CD4-positive, alpha-beta T cell (primary cell): ENCODE data around the gene KIAA1328. TPM values are rescaled to one million over a fixed set of nuclear protein-coding genes. Genes with fewer than 3 reads are reported as not detected.

Experiments used
- ATAC-seq: fragments of 200-7000 bp; cut with Tn5 transposase; one replicate; pipeline ENCODE4 v1.10.0; 2022; ENCODE audit warnings: mild to moderate bottlenecking; ENCODE audit not compliant: poor library complexity
- CTCF ChIA-PET: fragments of 350-600 bp; sonication (Branson Sonifier 250); formaldehyde crosslinking; loops from one replicate; lab custom pipeline; 2021; ENCODE audit warnings: antibody characterized with exemption, inconsistent platforms; lab: Charles Lee
- POLR2A ChIA-PET: fragments of 350-600 bp; sonication (Branson Sonifier 250); formaldehyde crosslinking; loops from one replicate; lab custom pipeline; 2021; ENCODE audit warnings: antibody characterized with exemption, inconsistent platforms; lab: Charles Lee
- DNase-seq, 14 experiments: peaks; one replicate each; pipeline ENCODE4 v3.0.0-alpha.2; 2013 to 2020; ENCODE audit warnings: mixed read lengths in 2 of 14
- H3K27ac ChIP-seq, 2 donors: one replicate each; pipeline versions ENCODE4 v1.5.1 to v1.7.0; 2013; ENCODE audit warnings: low read length in 2 of 2, low read depth in 1 of 2, mild to moderate bottlenecking in 1 of 2
- H3K27me3 ChIP-seq, 2 experiments: 1 replicate in 1 of 2; 2 replicates in 1 of 2; pipeline versions ENCODE4 v1.6.1 to v1.7.0; 2013; ENCODE audit warnings: low read length in 2 of 2, control low read depth in 1 of 2, mild to moderate bottlenecking in 1 of 2, moderate library complexity in 1 of 2; ENCODE audit not compliant: insufficient read depth in 2 of 2, control insufficient read depth in 1 of 2
- H3K36me3 ChIP-seq: one replicate; pipeline ENCODE4 v1.6.1; 2013; ENCODE audit warnings: low read length, control low read depth; ENCODE audit not compliant: insufficient read depth
- H3K4me1 ChIP-seq: one replicate; pipeline ENCODE4 v1.6.1; 2013; ENCODE audit warnings: low read length, control low read depth; ENCODE audit not compliant: insufficient read depth
- H3K4me3 ChIP-seq: one replicate; pipeline ENCODE4 v1.5.1; 2013; ENCODE audit warnings: mild to moderate bottlenecking, low read length, moderate library complexity
- H3K9me3 ChIP-seq, 2 experiments: 1 replicate in 1 of 2; 2 replicates in 1 of 2; pipeline versions ENCODE4 v1.6.1 to v1.7.0; 2013; ENCODE audit warnings: low read length in 2 of 2, mild to moderate bottlenecking in 2 of 2, control low read depth in 1 of 2, moderate library complexity in 1 of 2; ENCODE audit not compliant: control insufficient read depth in 1 of 2, insufficient read depth in 1 of 2
- H3K27ac Mint-ChIP-seq: one replicate; pipeline ENCODE4 v1.8.0; 2020; ENCODE audit warnings: mixed read lengths
- H3K27me3 Mint-ChIP-seq: one replicate; pipeline ENCODE4 v1.8.0; 2021; ENCODE audit warnings: mixed read lengths
- H3K36me3 Mint-ChIP-seq: one replicate; pipeline ENCODE4 v1.8.0; 2021; ENCODE audit warnings: low read depth, mixed read lengths
- H3K4me1 Mint-ChIP-seq: one replicate; pipeline ENCODE4 v1.8.0; 2021; ENCODE audit warnings: low read depth, mixed read lengths
- H3K4me3 Mint-ChIP-seq: one replicate; pipeline ENCODE4 v1.8.0; 2020; ENCODE audit warnings: mild to moderate bottlenecking, mixed read lengths
- H3K9me3 Mint-ChIP-seq: one replicate; pipeline ENCODE4 v1.8.0; 2020; ENCODE audit warnings: mixed read lengths
- intact Hi-C, 2 experiments: fragments of 100-400 bp; cut with DNase I in 1 of 2; cut with micrococcal nuclease in 1 of 2; formaldehyde crosslinking; loops; one replicate each; pipeline versions ENCODE4 v1.15.1 to v1.9.0; 2023 to 2025; cut with DNase I, micrococcal nuclease
- total RNA-seq, 174 experiments: library from RNA in 2 of 174; stranded (reverse) in 2 of 174; gene quantifications; one replicate each; pipeline ENCODE4 v1.2.3 and lab custom pipeline; 2021 to 2026
- TF ChIP-seq, protein P1 (sequence below): fragments of 200-600 bp; IDR thresholded peaks from one replicate; pipeline ENCODE4 v1.8.0; 2022; ENCODE audit warnings: antibody characterized with exemption, mild to moderate bottlenecking

The KIAA1328 gene
- total RNA-seq, 2 experiments from 2014 or later, result 8.7 to 9.4 TPM

DNA sequence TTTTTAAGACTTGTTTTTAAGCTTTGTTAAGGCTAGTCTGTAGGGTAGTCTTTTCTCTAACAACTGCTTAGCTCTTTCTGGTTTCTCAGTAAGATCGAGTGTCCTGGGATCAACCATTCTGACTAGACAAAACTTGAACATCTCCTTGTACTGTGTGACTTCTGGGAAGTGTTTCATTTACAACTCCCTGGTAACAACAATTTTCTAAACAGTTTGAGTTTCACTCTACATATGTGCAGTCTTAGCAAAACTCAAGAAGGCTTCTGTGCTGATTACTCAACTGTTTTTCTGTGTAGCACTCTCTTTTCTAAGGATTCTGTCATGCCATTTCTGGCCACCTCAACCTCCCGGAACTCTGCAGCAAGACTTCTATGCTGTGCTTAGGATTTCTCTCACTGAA, 204.5 kb downstream of the KIAA1328 start:
- no peak for DNase-seq
- Histone ChIP-seq H3K9me3 (peaks cover 13 to 15% of the 10 kb centered on the region in 2 experiments), H3K36me3 (no peaks in the 10 kb centered on the region), H3K27ac (no peak overlapping the region), H3K4me1 (no peaks in the 10 kb centered on the region), H3K27me3 (no peaks in the 10 kb centered on the region), H3K4me3 (no peak overlapping the region)
- Mint-ChIP-seq H3K4me1 (no peaks in the 10 kb centered on the region), H3K27ac (no peak overlapping the region), H3K27me3 (no peaks in the 10 kb centered on the region), H3K9me3 (peaks cover 19% of the 10 kb centered on the region), H3K36me3 (peaks cover 86% of the 10 kb centered on the region), H3K4me3 (no peak overlapping the region)
- intact Hi-C loops, result no loop called here
- no peak for ATAC-seq
- TF ChIP-seq, protein P1, sequence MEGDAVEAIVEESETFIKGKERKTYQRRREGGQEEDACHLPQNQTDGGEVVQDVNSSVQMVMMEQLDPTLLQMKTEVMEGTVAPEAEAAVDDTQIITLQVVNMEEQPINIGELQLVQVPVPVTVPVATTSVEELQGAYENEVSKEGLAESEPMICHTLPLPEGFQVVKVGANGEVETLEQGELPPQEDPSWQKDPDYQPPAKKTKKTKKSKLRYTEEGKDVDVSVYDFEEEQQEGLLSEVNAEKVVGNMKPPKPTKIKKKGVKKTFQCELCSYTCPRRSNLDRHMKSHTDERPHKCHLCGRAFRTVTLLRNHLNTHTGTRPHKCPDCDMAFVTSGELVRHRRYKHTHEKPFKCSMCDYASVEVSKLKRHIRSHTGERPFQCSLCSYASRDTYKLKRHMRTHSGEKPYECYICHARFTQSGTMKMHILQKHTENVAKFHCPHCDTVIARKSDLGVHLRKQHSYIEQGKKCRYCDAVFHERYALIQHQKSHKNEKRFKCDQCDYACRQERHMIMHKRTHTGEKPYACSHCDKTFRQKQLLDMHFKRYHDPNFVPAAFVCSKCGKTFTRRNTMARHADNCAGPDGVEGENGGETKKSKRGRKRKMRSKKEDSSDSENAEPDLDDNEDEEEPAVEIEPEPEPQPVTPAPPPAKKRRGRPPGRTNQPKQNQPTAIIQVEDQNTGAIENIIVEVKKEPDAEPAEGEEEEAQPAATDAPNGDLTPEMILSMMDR, result no peak
- ChIA-PET CTCF (no interaction called here), POLR2A (no interaction called here)

DNA sequence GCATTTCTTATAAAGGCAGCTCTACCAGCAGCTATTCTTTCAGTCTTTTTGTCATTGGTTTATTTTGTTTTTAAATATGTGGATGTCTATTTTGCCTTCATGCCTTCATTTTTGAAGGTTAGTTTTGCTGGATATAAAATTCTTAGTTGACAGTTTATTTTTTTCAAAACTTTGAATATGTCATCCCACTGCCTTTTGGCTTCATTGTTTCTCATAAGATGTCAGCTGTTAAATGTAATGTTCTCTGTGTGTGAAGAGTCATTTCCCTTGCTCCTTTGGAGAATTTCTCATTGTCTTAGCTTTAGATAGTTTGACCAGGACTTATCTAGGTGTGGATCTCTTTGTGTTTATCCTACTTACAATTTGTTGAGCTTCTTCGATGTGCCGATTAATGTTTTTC, 213.5 kb downstream of the KIAA1328 start:
- Mint-ChIP-seq H3K36me3 (peaks cover 71% of the 10 kb centered on the region), H3K4me1 (no peaks in the 10 kb centered on the region), H3K9me3 (peaks cover 29% of the 10 kb centered on the region), H3K4me3 (no peak overlapping the region), H3K27ac (no peak overlapping the region), H3K27me3 (no peaks in the 10 kb centered on the region)
- POLR2A ChIA-PET, result no interaction called here
- Histone ChIP-seq H3K27me3 (no peaks in the 10 kb centered on the region), H3K4me1 (no peaks in the 10 kb centered on the region), H3K36me3 (no peaks in the 10 kb centered on the region), H3K4me3 (no peak overlapping the region), H3K9me3 (peaks cover 27 to 29% of the 10 kb centered on the region in 2 experiments), H3K27ac (no peak overlapping the region)
- ATAC-seq (no peak), DNase-seq (no peak)
- intact Hi-C loops, result no loop called here
- TF ChIP-seq, protein P1, result no peak
- CTCF ChIA-PET, result no interaction called here

DNA sequence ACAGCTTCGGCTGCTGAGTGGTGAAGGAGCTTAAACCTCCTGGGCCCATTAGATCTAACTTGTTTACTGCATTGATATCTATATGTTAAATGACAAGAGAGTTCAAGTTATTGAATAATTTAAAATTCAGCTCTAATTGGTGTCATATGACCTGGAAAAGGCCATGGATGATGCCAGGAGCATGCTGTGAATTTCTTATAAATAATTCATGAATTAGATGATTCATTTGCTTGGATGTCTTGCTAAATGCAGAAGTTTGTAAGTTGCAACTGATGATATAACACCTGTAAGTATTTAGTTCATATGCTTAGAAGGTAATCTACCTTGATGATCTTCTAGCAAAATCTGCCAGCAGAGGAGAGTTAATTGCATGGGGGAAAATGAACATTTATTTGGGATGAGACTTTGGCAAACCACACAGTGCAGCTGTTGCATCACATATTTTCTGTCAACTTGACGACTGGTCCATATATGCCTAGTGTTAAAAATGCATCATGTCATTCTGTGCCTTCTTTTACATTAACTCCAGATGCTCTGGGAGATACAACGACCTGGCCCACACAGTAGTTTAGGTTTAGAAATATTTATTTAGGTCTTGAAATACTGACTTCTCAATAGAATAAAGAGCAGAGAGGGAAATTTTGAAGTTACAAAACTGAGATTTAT, 226.3 kb downstream of the KIAA1328 start:
- Histone ChIP-seq H3K27me3 (no peaks in the 10 kb centered on the region), H3K9me3 (peaks cover 0 to 15% of the 10 kb centered on the region in 2 experiments), H3K36me3 (no peaks in the 10 kb centered on the region), H3K4me3 (no peak overlapping the region), H3K27ac (no peak overlapping the region), H3K4me1 (no peaks in the 10 kb centered on the region)
- ATAC-seq, result no peak
- no peak for DNase-seq
- Mint-ChIP-seq H3K4me3 (no peak overlapping the region), H3K27me3 (no peaks in the 10 kb centered on the region), H3K36me3 (peaks cover 66% of the 10 kb centered on the region), H3K27ac (no peak overlapping the region), H3K4me1 (no peaks in the 10 kb centered on the region), H3K9me3 (peaks cover 25% of the 10 kb centered on the region)
- ChIA-PET CTCF (no interaction called here), POLR2A (no interaction called here)
- TF ChIP-seq, protein P1, result no peak
- intact Hi-C loops, result no loop called here
